CD4-positive, CD25-positive, alpha-beta regulatory T cell (primary cell): ENCODE data around the gene USP30. TPM values are rescaled to one million over a fixed set of nuclear protein-coding genes. Genes with fewer than 3 reads are reported as not detected.

Experiments
- ATAC-seq, 2 donors: fragments of 150-1000 bp; cut with Tn5 transposase; one replicate each; pipeline ENCODE4 v1.10.0; 2021; ENCODE audit warnings: low read depth in 2 of 2, moderate number of reproducible peaks in 2 of 2, moderate library complexity in 1 of 2
- DNase-seq, 3 donors: peaks; one replicate each; pipeline versions ENCODE4 v3.0.0 to v3.0.0-alpha.2; 2012 to 2022; ENCODE audit warnings: mixed read lengths in 1 of 3
- H3K27ac ChIP-seq: one replicate; pipeline ENCODE4 v1.7.0; 2013; ENCODE audit warnings: mild to moderate bottlenecking, low read length; ENCODE audit not compliant: insufficient read depth, poor library complexity, severe bottlenecking
- H3K27me3 ChIP-seq: one replicate; pipeline ENCODE4 v1.7.0; 2013; ENCODE audit warnings: low read length; ENCODE audit not compliant: control insufficient read depth, insufficient read depth
- H3K36me3 ChIP-seq: one replicate; pipeline ENCODE4 v1.7.0; 2013; ENCODE audit warnings: mild to moderate bottlenecking, low read length, moderate library complexity; ENCODE audit not compliant: control insufficient read depth, insufficient read depth
- H3K4me1 ChIP-seq: 2 replicates; pipeline ENCODE4 v1.7.0; 2013; ENCODE audit warnings: mild to moderate bottlenecking, low read length; ENCODE audit not compliant: insufficient read depth, control insufficient read depth, poor library complexity, severe bottlenecking
- H3K4me3 ChIP-seq: one replicate; pipeline ENCODE4 v1.7.0; 2013; ENCODE audit warnings: low read depth, mild to moderate bottlenecking, low read length, moderate library complexity
- H3K9me3 ChIP-seq, 2 experiments: 1 replicate in 1 of 2; 2 replicates in 1 of 2; pipeline ENCODE4 v1.7.0; 2013; ENCODE audit warnings: low read length in 2 of 2, mild to moderate bottlenecking in 1 of 2, moderate library complexity in 1 of 2; ENCODE audit not compliant: control insufficient read depth in 2 of 2
- H3K27ac Mint-ChIP-seq, 3 donors: one replicate each; pipeline ENCODE4 v1.8.0; 2020 to 2022; ENCODE audit warnings: mild to moderate bottlenecking in 3 of 3, mixed read lengths in 3 of 3, moderate library complexity in 2 of 3
- H3K27me3 Mint-ChIP-seq: one replicate; pipeline ENCODE4 v1.8.0; 2022; ENCODE audit warnings: mild to moderate bottlenecking, mixed read lengths
- H3K36me3 Mint-ChIP-seq: one replicate; pipeline ENCODE4 v1.8.0; 2020; ENCODE audit warnings: mixed read lengths
- H3K4me1 Mint-ChIP-seq, 4 donors: one replicate each; pipeline ENCODE4 v1.8.0; 2020 to 2022; ENCODE audit warnings: mixed read lengths in 4 of 4, mild to moderate bottlenecking in 1 of 4
- H3K4me3 Mint-ChIP-seq, 4 donors: one replicate each; pipeline ENCODE4 v1.8.0; 2020 to 2022; ENCODE audit warnings: mild to moderate bottlenecking in 4 of 4, mixed read lengths in 4 of 4, moderate library complexity in 3 of 4
- H3K9me3 Mint-ChIP-seq, 7 donors: one replicate each; pipeline ENCODE4 v1.8.0; 2020 to 2022; ENCODE audit warnings: mixed read lengths in 7 of 7, mild to moderate bottlenecking in 3 of 7, moderate library complexity in 2 of 7
- polyA plus RNA-seq, 4 donors: library from polyadenylated mRNA; unstranded; fragments of 300-500 nt; fragmentation: Illumina TruSeq; gene quantifications; one replicate each; pipeline ENCODE4 v1.2.3, GENCODE V29; 2021
- total RNA-seq: library from RNA; stranded (reverse); gene quantifications from one replicate; pipeline ENCODE4 v1.2.3, GENCODE V29; 2022

USP30 gene
- total and polyA plus RNA-seq, 5 donors from 2014 or later, result 10.7 to 21.0 (median 11.8) TPM

DNA sequence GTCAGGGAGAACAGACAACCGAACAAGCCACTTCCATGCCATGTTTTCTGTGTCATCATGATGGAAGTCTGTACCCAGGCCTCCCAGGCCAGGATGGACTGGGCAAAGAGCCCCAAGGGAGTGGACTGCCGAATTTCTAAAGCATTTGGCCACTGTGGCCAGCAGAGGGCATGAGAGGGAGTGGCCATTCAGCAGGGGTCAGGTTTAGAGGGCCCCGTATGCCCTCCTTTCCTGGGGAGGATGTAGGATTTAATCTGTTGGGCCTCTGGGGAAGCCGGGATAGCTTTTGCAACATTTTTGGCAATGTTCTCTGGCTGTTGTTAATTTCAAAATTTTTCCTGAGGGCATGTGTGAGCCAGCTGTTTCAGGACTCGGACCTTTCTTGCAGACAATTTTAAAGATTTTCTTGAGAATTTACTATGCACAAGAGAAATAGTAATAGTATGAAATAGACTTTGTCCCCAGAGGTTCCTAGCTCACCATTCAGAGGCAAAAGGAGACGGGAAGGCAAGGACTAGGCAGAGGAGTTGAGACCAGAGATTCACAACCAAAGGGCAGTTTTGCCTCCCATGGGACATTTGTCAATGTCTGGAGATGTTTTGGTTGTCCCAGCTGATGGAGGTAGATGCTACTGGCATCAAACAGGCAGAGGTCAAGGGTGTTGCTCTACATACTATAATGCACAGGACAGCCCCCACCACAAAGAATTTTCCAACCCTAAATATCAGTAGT lies 82.0 kb downstream of the USP30 start:
- no peaks in the 10 kb centered on the region for H3K27me3 ChIP-seq
- no peak for ATAC-seq
- Mint-ChIP-seq H3K4me1 (no peaks in the 10 kb centered on the region), H3K27me3 (peaks cover 9% of the 10 kb centered on the region), H3K9me3 (peaks cover 0 to 6% (median 0%) of the 10 kb centered on the region in 7 donors), H3K27ac (no peak overlapping the region), H3K4me3 (no peak overlapping the region), H3K36me3 (peaks cover 3% of the 10 kb centered on the region)
- H3K27ac ChIP-seq, result no peak overlapping the region
- H3K4me1 ChIP-seq, result no peaks in the 10 kb centered on the region
- H3K4me3 ChIP-seq, result no peak overlapping the region
- DNase-seq, result no peak
- peaks cover 0 to 3% of the 10 kb centered on the region in 2 experiments for H3K9me3 ChIP-seq
- H3K36me3 ChIP-seq, result no peaks in the 10 kb centered on the region

DNA sequence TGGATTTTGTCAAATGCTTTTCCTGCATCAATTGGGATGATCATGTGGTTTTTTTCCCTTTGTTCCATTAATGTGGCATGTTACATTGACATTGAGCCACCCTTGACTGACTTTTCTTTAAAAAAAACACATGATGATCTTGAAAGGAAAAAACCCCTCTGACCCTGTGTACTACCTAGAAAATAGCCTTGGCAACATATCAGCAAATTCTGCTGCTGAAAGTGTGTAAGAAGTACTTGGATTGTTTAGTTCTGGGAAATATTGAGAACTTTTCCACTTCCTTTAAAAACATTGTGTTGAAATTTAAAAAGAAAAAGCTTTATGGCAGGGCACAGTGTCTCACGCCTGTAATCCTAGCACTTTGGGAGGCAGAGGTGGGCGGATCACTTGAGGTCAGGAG lies 84.7 kb downstream of the USP30 start:
- no peaks in the 10 kb centered on the region for H3K36me3 Mint-ChIP-seq
- peaks cover 0 to 6% (median 0%) of the 10 kb centered on the region in 7 donors for H3K9me3 Mint-ChIP-seq
- H3K27ac Mint-ChIP-seq, result no peak overlapping the region
- Histone ChIP-seq H3K9me3 (peaks cover 0 to 3% of the 10 kb centered on the region in 2 experiments), H3K4me3 (no peak overlapping the region), H3K27ac (no peak overlapping the region), H3K36me3 (no peaks in the 10 kb centered on the region), H3K4me1 (no peaks in the 10 kb centered on the region), H3K27me3 (no peaks in the 10 kb centered on the region)
- peaks cover 4% of the 10 kb centered on the region for H3K27me3 Mint-ChIP-seq
- no peaks in the 10 kb centered on the region for H3K4me1 Mint-ChIP-seq
- DNase-seq (no peak), ATAC-seq (no peak)
- H3K4me3 Mint-ChIP-seq, result no peak overlapping the region

Other genes with a start within 250 kb of the USP30 start
- 32.5 TPM for gene SSH1, start 195.0 kb upstream of the USP30 start, total RNA-seq
- gene SSH1, start 195.0 kb upstream of the USP30 start, polyA plus RNA-seq, result 1 to 10 TPM; 5.7 to 8.2 (median 6.9) TPM
- gene DAO, start 172.5 kb upstream of the USP30 start, total RNA-seq, result not detected
- not detected for gene DAO, start 172.5 kb upstream of the USP30 start, polyA plus RNA-seq
- gene SVOP, start 31.5 kb upstream of the USP30 start, total RNA-seq, result not detected
- gene SVOP, start 31.5 kb upstream of the USP30 start, polyA plus RNA-seq, result not detected
- 8.7 TPM for gene ALKBH2, start 40.9 kb downstream of the USP30 start, total RNA-seq
- gene ALKBH2, start 40.9 kb downstream of the USP30 start, polyA plus RNA-seq, result 10 to 100 TPM; 10.6 to 24.9 (median 13.5) TPM
- 8.9 TPM for gene UNG, start 45.0 kb downstream of the USP30 start, total RNA-seq
- gene UNG, start 45.0 kb downstream of the USP30 start, polyA plus RNA-seq, result 10 to 100 TPM; 24.1 to 42.2 (median 37.1) TPM
- 23.5 TPM for gene ACACB, start 64.0 kb downstream of the USP30 start, total RNA-seq
- 1 to 10 TPM in 2 of 4 donors, under 1 TPM in 2; 0.47 to 3.2 (median 1.1) TPM for gene ACACB, start 64.0 kb downstream of the USP30 start, polyA plus RNA-seq